H9 (cell line): Measurements from ENCODE around the gene SH3BP2. TPM values are rescaled to one million over a fixed set of nuclear protein-coding genes. Genes with fewer than 3 reads are reported as not detected.

ENCODE experiments used
- DNase-seq: peaks from one replicate; pipeline ENCODE4 v3.0.0-alpha.2; 2017
- H2AFZ ChIP-seq: one replicate; pipeline ENCODE4 v1.6.1; 2013; ENCODE audit warnings: mild to moderate bottlenecking, low read length, control low read depth, moderate library complexity
- H2AK5ac ChIP-seq: 2 replicates; pipeline ENCODE4 v1.6.1; 2013; ENCODE audit warnings: low read length, control low read depth, mixed read lengths; ENCODE audit not compliant: insufficient read length
- H2BK120ac ChIP-seq: one replicate; pipeline ENCODE4 v1.6.1; 2013; ENCODE audit warnings: low read depth, mild to moderate bottlenecking, low read length, control low read depth, inconsistent platforms; ENCODE audit not compliant: poor library complexity, severe bottlenecking
- H2BK12ac ChIP-seq: 2 replicates; pipeline ENCODE4 v1.6.1; 2013; ENCODE audit warnings: low read length, control low read depth, mixed read lengths, low read depth; ENCODE audit not compliant: insufficient read length
- H2BK15ac ChIP-seq: 2 replicates; pipeline ENCODE4 v1.6.1; 2013; ENCODE audit warnings: low read depth, low read length, control low read depth
- H2BK20ac ChIP-seq: one replicate; pipeline ENCODE4 v1.6.1; 2013; ENCODE audit warnings: low read depth, mild to moderate bottlenecking, low read length, control low read depth, inconsistent platforms; ENCODE audit not compliant: poor library complexity, severe bottlenecking
- H2BK5ac ChIP-seq: 2 replicates; pipeline ENCODE4 v1.6.1; 2013; ENCODE audit warnings: low read length, control low read depth, mixed read lengths; ENCODE audit not compliant: insufficient read length
- H3K14ac ChIP-seq: 2 replicates; pipeline ENCODE4 v1.6.1; 2013; ENCODE audit warnings: low read length, control low read depth; ENCODE audit not compliant: insufficient read depth
- H3K18ac ChIP-seq: 2 replicates; pipeline ENCODE4 v1.6.1; 2013; ENCODE audit warnings: low read depth, mild to moderate bottlenecking, mixed read lengths, low read length, control low read depth; ENCODE audit not compliant: insufficient read length
- H3K23ac ChIP-seq: 2 replicates; pipeline ENCODE4 v1.6.1; 2013; ENCODE audit warnings: low read length, control low read depth, mixed read lengths, low read depth; ENCODE audit not compliant: insufficient read length
- H3K23me2 ChIP-seq: 2 replicates; pipeline ENCODE4 v1.6.1; 2013; ENCODE audit warnings: low read depth, mild to moderate bottlenecking, mixed read lengths, low read length, control low read depth; ENCODE audit not compliant: insufficient read length, poor library complexity, severe bottlenecking
- H3K27ac ChIP-seq: 2 replicates; pipeline ENCODE4 v1.5.1; 2013; ENCODE audit warnings: low read length, control low read depth, mixed read lengths, low read depth; ENCODE audit not compliant: insufficient read length
- H3K27me3 ChIP-seq: 2 replicates; pipeline ENCODE4 v1.6.1; 2013; ENCODE audit warnings: low read length, control low read depth, inconsistent platforms; ENCODE audit not compliant: insufficient read depth
- H3K4ac ChIP-seq: 2 replicates; pipeline ENCODE4 v1.6.1; 2013; ENCODE audit warnings: low read depth, mild to moderate bottlenecking, control low read depth, inconsistent platforms, low read length, moderate library complexity
- H3K4me1 ChIP-seq: 2 replicates; pipeline ENCODE4 v1.6.1; 2013; ENCODE audit warnings: low read length, control low read depth, inconsistent platforms; ENCODE audit not compliant: insufficient read depth
- H3K4me2 ChIP-seq: 2 replicates; pipeline ENCODE4 v1.6.1; 2013; ENCODE audit warnings: low read length, control low read depth, mixed read lengths; ENCODE audit not compliant: insufficient read length, insufficient read depth
- H3K56ac ChIP-seq: 2 replicates; pipeline ENCODE4 v1.6.1; 2013; ENCODE audit warnings: low read depth, mild to moderate bottlenecking, mixed read lengths, low read length, control low read depth; ENCODE audit not compliant: insufficient read length
- H3K79me1 ChIP-seq: 2 replicates; pipeline ENCODE4 v1.6.1; 2013; ENCODE audit warnings: low read depth, mild to moderate bottlenecking, moderate library complexity, low read length, control low read depth, inconsistent platforms; ENCODE audit not compliant: insufficient read depth, poor library complexity, severe bottlenecking
- H3K79me2 ChIP-seq: 2 replicates; pipeline ENCODE4 v1.6.1; 2013; ENCODE audit warnings: low read length, control low read depth, inconsistent platforms; ENCODE audit not compliant: insufficient read depth
- H3K9ac ChIP-seq: 2 replicates; pipeline ENCODE4 v1.6.1; 2013; ENCODE audit warnings: low read length, control low read depth, mixed read lengths; ENCODE audit not compliant: insufficient read length; ENCODE audit errors: extremely low read depth
- H3K9me3 ChIP-seq: one replicate; pipeline ENCODE4 v1.6.1; 2013; ENCODE audit warnings: low read depth, low read length, inconsistent platforms; ENCODE audit not compliant: control insufficient read depth
- H3T11ph ChIP-seq: one replicate; pipeline ENCODE4 v1.6.1; 2013; ENCODE audit warnings: mild to moderate bottlenecking, low read length, control low read depth, inconsistent platforms
- H4K20me1 ChIP-seq: one replicate; pipeline ENCODE4 v1.6.1; 2013; ENCODE audit not compliant: control insufficient read depth, insufficient read length, insufficient read depth
- H4K5ac ChIP-seq: 2 replicates; pipeline ENCODE4 v1.6.1; 2013; ENCODE audit warnings: low read depth, mild to moderate bottlenecking, mixed read lengths, low read length, control low read depth; ENCODE audit not compliant: insufficient read length
- H4K8ac ChIP-seq: replicated peaks from 2 replicates; pipeline ENCODE4 v1.6.1; 2013; ENCODE audit warnings: low read length, control low read depth, mixed read lengths, low read depth; ENCODE audit not compliant: insufficient read length
- H4K91ac ChIP-seq: 2 replicates; pipeline ENCODE4 v1.6.1; 2013; ENCODE audit warnings: low read depth, mild to moderate bottlenecking, moderate library complexity, mixed read lengths, low read length, control low read depth; ENCODE audit not compliant: insufficient read length
- H3K27ac Mint-ChIP-seq, 3 experiments: 2 replicates in 2 of 3; 3 replicates in 1 of 3; pipeline ENCODE4 v1.8.0; 2020 to 2021; ENCODE audit warnings: mixed read lengths in 3 of 3, mild to moderate bottlenecking in 1 of 3, moderate library complexity in 1 of 3
- H3K27me3 Mint-ChIP-seq: 2 replicates; pipeline ENCODE4 v1.8.0; 2021; ENCODE audit warnings: low read depth, mild to moderate bottlenecking, moderate library complexity, mixed read lengths
- H3K36me3 Mint-ChIP-seq, 3 experiments: 2 replicates in 2 of 3; 3 replicates in 1 of 3; pipeline ENCODE4 v1.8.0; 2020 to 2021; ENCODE audit warnings: low read depth in 3 of 3, mixed read lengths in 3 of 3; ENCODE audit not compliant: insufficient read depth in 1 of 3
- H3K4me1 Mint-ChIP-seq, 2 experiments: 2 replicates each; pipeline ENCODE4 v1.8.0; 2020; ENCODE audit warnings: mixed read lengths in 2 of 2
- H3K4me3 Mint-ChIP-seq, 2 experiments: 2 replicates in 1 of 2; 3 replicates in 1 of 2; pipeline ENCODE4 v1.8.0; 2020 to 2021; ENCODE audit warnings: mild to moderate bottlenecking in 2 of 2, mixed read lengths in 2 of 2, moderate library complexity in 1 of 2
- H3K9me3 Mint-ChIP-seq, 2 experiments: 2 replicates in 1 of 2; 3 replicates in 1 of 2; pipeline ENCODE4 v1.8.0; 2020; ENCODE audit warnings: mild to moderate bottlenecking in 2 of 2, mixed read lengths in 2 of 2, moderate library complexity in 1 of 2
- CTCF ChIP-seq: fragments of 200-600 bp; sonication (generic); conservative IDR thresholded peaks from 3 replicates; pipeline ENCODE4 v1.8.0; 2021; ENCODE audit warnings: antibody characterized with exemption, mild to moderate bottlenecking
- WGBS: extraction: QIAGEN DNeasy Blood & Tissue Kit; methylation state at CpG from one replicate; pipeline ENCODE4 v1.1.7; 2013; ENCODE audit warnings: missing lambda C conversion rate, low lambda C conversion rate, mixed read lengths; ENCODE audit not compliant: insufficient read length; ENCODE audit errors: extremely low coverage; 5-methylcytosine and 5-hydroxymethylcytosine counted together
- total RNA-seq: library from RNA; stranded (reverse); gene quantifications from 2 replicates; pipeline ENCODE4 v1.2.1, GENCODE V29; 2021

Gene SH3BP2
- total RNA-seq, 1 experiment from 2014 or later = 37.6 TPM

- Histone ChIP-seq H3K27ac (no peak overlapping the region), H3K4ac (no peak overlapping the region), H3K56ac (no peak overlapping the region), H3K4me1 (peaks cover 4% of the 10 kb centered on the region), H3K14ac (no peak overlapping the region), H4K91ac (no peak overlapping the region), H2BK12ac (no peak overlapping the region), H4K5ac (no peak overlapping the region), H3K9ac (no peak overlapping the region), H3K23me2 (peaks cover 6% of the 10 kb centered on the region), H3K9me3 (no peaks in the 10 kb centered on the region), H4K8ac (no peak overlapping the region), H2BK20ac (no peak overlapping the region), H4K20me1 (no peaks in the 10 kb centered on the region), H2AK5ac (no peak overlapping the region), H2BK15ac (no peak overlapping the region), H3K79me1 (no peaks in the 10 kb centered on the region), H2BK120ac (no peak overlapping the region), H3K23ac (no peak overlapping the region), H3T11ph (no peak overlapping the region), H3K27me3 (no peaks in the 10 kb centered on the region), H2AFZ (no peak overlapping the region), H3K4me2 (no peak overlapping the region), H2BK5ac (no peak overlapping the region), H3K79me2 (no peaks in the 10 kb centered on the region), H3K18ac (no peak overlapping the region)
- H3K27ac Mint-ChIP-seq = no peak overlapping the region
- peaks cover 2 to 3% of the 10 kb centered on the region in 2 experiments; a peak in 2 of 5 replicates for H3K9me3 Mint-ChIP-seq
- H3K36me3 Mint-ChIP-seq = peaks cover 0 to 5% (median 0%) of the 10 kb centered on the region in 3 experiments; a peak in 2 of 7 replicates
- no peak for DNase-seq
- H3K4me3 Mint-ChIP-seq = no peak overlapping the region
- no peak for TF ChIP-seq CTCF
- peaks cover 10% of the 10 kb centered on the region for H3K27me3 Mint-ChIP-seq
- WGBS = 100% methylated on average over 2 of the region's 17 CpGs
- peaks cover 23 to 35% of the 10 kb centered on the region in 2 experiments for H3K4me1 Mint-ChIP-seq
Observed at GRCh38 chr4:2813446-2814405, 20.8 kb downstream of the SH3BP2 start.
